ENCODE data around the gene OR1N2.

GRCh38 chr9:122506964-122507363 is 45.9 kb upstream of the OR1N2 start:
- TF ChIP-seq POLR2A (IDR thresholded peaks at IDR 0.05; ENCODE audit: low read length) (no peak), GATA1 (IDR thresholded peaks at IDR 0.05; ENCODE audit: low read depth, low read length) (no peak)
